HUES6 (cell line): ENCODE measurements around the gene ARHGAP31.
A peak's percentile ranks its signal among the peaks of the same experiment; 100 is the strongest.

Experiments used
- H3K27ac ChIP-seq: 2 replicates; pipeline ENCODE4 v1.7.0; 2013; ENCODE audit warnings: low read depth, mild to moderate bottlenecking, low read length, inconsistent platforms
- H3K27me3 ChIP-seq: 2 replicates; pipeline ENCODE4 v1.6.1; 2013; ENCODE audit warnings: low read length; ENCODE audit not compliant: control insufficient read depth, insufficient read depth
- H3K36me3 ChIP-seq: 2 replicates; pipeline ENCODE4 v1.6.1; 2013; ENCODE audit warnings: low read length; ENCODE audit not compliant: control insufficient read depth, insufficient read depth
- H3K4me1 ChIP-seq: 2 replicates; pipeline ENCODE4 v1.6.1; 2013; ENCODE audit warnings: low read length; ENCODE audit not compliant: control insufficient read depth, insufficient read depth
- H3K4me3 ChIP-seq: 2 replicates; pipeline ENCODE4 v1.5.1; 2013; ENCODE audit warnings: low read depth, low read length
- H3K9ac ChIP-seq: one replicate; pipeline ENCODE4 v1.6.1; 2013; ENCODE audit warnings: mild to moderate bottlenecking, low read length
- H3K9me3 ChIP-seq: 2 replicates; pipeline ENCODE4 v1.6.1; 2013; ENCODE audit warnings: low read depth, low read length; ENCODE audit not compliant: control insufficient read depth, insufficient read depth

Gene ARHGAP31

GRCh38 chr3:119437691-119438258, 143.6 kb downstream of the ARHGAP31 start:
- Histone ChIP-seq H3K9me3 (no peaks in the 10 kb centered on the region), H3K4me1 (no peaks in the 10 kb centered on the region), H3K4me3 (no peak overlapping the region), H3K36me3 (peaks cover 77% of the 10 kb centered on the region), H3K27ac (no peak overlapping the region), H3K27me3 (no peaks in the 10 kb centered on the region), H3K9ac (no peak overlapping the region)

GRCh38 chr3:119443179-119443578, 149.0 kb downstream of the ARHGAP31 start:
- H3K27ac ChIP-seq = no peak overlapping the region
- no peak overlapping the region for H3K4me3 ChIP-seq
- no peaks in the 10 kb centered on the region for H3K4me1 ChIP-seq
- peaks cover 71% of the 10 kb centered on the region for H3K36me3 ChIP-seq
- H3K9ac ChIP-seq = no peak overlapping the region
- H3K27me3 ChIP-seq = no peaks in the 10 kb centered on the region
- no peaks in the 10 kb centered on the region for H3K9me3 ChIP-seq

- Histone ChIP-seq H3K4me1 (no peaks in the 10 kb centered on the region), H3K36me3 (peaks cover 79% of the 10 kb centered on the region), H3K27me3 (no peaks in the 10 kb centered on the region), H3K4me3 (no peak overlapping the region), H3K27ac (no peak overlapping the region), H3K9me3 (no peaks in the 10 kb centered on the region), H3K9ac (no peak overlapping the region)
These were observed 150.4 kb downstream of the ARHGAP31 start for GRCh38 chr3:119444590-119444989.

GRCh38 chr3:119453822-119454221, 159.6 kb downstream of the ARHGAP31 start:
- H3K27ac ChIP-seq = no peak overlapping the region
- no peaks in the 10 kb centered on the region for H3K4me1 ChIP-seq
- H3K36me3 ChIP-seq = peaks cover 96% of the 10 kb centered on the region
- no peak overlapping the region for H3K4me3 ChIP-seq
- no peak overlapping the region for H3K9ac ChIP-seq
- H3K9me3 ChIP-seq = no peaks in the 10 kb centered on the region
- no peaks in the 10 kb centered on the region for H3K27me3 ChIP-seq

GRCh38 chr3:119456469-119456868, 162.3 kb downstream of the ARHGAP31 start:
- Histone ChIP-seq H3K27me3 (no peaks in the 10 kb centered on the region), H3K36me3 (peaks cover 98% of the 10 kb centered on the region), H3K9ac (no peak overlapping the region), H3K9me3 (no peaks in the 10 kb centered on the region), H3K27ac (no peak overlapping the region), H3K4me3 (no peak overlapping the region), H3K4me1 (no peaks in the 10 kb centered on the region)

- Histone ChIP-seq H3K4me3 (no peak overlapping the region), H3K27ac (no peak overlapping the region), H3K27me3 (no peaks in the 10 kb centered on the region), H3K4me1 (no peaks in the 10 kb centered on the region), H3K9ac (no peak overlapping the region), H3K36me3 (peaks cover 98% of the 10 kb centered on the region), H3K9me3 (no peaks in the 10 kb centered on the region)
These were observed 163.1 kb downstream of the ARHGAP31 start for GRCh38 chr3:119457246-119457645.

GRCh38 chr3:119463171-119464169, 169.3 kb downstream of the ARHGAP31 start, which contains the start of gene TMEM39A:
TSS of gene TMEM39A (minus strand) at chr3:119463615. CDS start at chr3:119462074, 1,541 bp downstream.
- Histone ChIP-seq H3K4me3 (peak within 1 kb of the TSS; percentile 82), H3K9me3 (no peaks in the 10 kb centered on the region), H3K4me1 (peaks cover 8% of the 10 kb centered on the region), H3K36me3 (peaks cover 38% of the 10 kb centered on the region), H3K27me3 (no peaks in the 10 kb centered on the region), H3K9ac (peak within 1 kb of the TSS; percentile 89), H3K27ac (peak within 1 kb of the TSS; percentile 57)

- Histone ChIP-seq H3K4me3 (peak overlapping the region; percentile 99), H3K27ac (no peak overlapping the region), H3K9ac (peak overlapping the region; percentile 48)
These were observed 173.9 kb downstream of the ARHGAP31 start for GRCh38 chr3:119468041-119468440.

GRCh38 chr3:119469418-119470189, 175.4 kb downstream of the ARHGAP31 start:
- H3K4me1 ChIP-seq = peaks cover 12% of the 10 kb centered on the region
- peaks cover 21% of the 10 kb centered on the region for H3K36me3 ChIP-seq
- no peaks in the 10 kb centered on the region for H3K27me3 ChIP-seq
- H3K4me3 ChIP-seq = peak overlapping the region; percentile 99
- H3K27ac ChIP-seq = no peak overlapping the region
- H3K9me3 ChIP-seq = no peaks in the 10 kb centered on the region
- H3K9ac ChIP-seq = peak overlapping the region; percentile 80

More at GRCh38 chr3:119468041-119468440, 173.9 kb downstream of the ARHGAP31 start:
- H3K9me3 ChIP-seq = no peaks in the 10 kb centered on the region
- H3K36me3 ChIP-seq = peaks cover 16% of the 10 kb centered on the region
- H3K27me3 ChIP-seq = no peaks in the 10 kb centered on the region
- peaks cover 16% of the 10 kb centered on the region for H3K4me1 ChIP-seq
